ENCODE results near the gene SPAST.
"Not testable (repeated sequence)": the region's sequence is repeated elsewhere in the genome, so short reads cannot be mapped to it uniquely, and the experiment has no call there.

GRCh38 chr2:32018789-32019482 is 44.4 kb upstream of the SPAST start:
- not testable (repeated sequence) for TF ChIP-seq CTCF (IDR thresholded peaks at IDR 0.05 in 8 of 11, conservative IDR thresholded peaks at IDR 0.05 in 3 of 11); POLR2A (IDR thresholded peaks at IDR 0.05); POLR2AphosphoS5 (IDR thresholded peaks at IDR 0.05)
